ENCODE measurements around the gene KDM6A.

DNA sequence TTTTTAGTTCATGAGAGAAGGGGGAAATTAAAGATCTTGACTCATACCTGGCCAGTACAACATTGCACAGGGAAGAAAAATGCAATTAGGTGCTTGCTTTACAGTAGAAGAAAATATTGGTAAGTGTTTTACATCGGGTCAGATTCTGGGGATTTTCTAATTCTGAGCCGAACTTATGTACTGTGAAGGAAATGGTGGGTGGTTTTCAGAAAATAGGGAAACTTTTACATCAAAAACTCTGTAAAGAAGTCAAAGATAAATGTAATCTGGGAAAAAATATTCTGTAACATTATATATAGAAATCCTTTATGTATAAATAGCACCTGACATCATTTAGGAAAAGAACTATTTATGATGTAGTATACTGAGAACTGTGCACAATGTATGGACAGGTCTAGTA is 75.4 kb downstream of the KDM6A start:
- TF ChIP-seq, protein P1, sequence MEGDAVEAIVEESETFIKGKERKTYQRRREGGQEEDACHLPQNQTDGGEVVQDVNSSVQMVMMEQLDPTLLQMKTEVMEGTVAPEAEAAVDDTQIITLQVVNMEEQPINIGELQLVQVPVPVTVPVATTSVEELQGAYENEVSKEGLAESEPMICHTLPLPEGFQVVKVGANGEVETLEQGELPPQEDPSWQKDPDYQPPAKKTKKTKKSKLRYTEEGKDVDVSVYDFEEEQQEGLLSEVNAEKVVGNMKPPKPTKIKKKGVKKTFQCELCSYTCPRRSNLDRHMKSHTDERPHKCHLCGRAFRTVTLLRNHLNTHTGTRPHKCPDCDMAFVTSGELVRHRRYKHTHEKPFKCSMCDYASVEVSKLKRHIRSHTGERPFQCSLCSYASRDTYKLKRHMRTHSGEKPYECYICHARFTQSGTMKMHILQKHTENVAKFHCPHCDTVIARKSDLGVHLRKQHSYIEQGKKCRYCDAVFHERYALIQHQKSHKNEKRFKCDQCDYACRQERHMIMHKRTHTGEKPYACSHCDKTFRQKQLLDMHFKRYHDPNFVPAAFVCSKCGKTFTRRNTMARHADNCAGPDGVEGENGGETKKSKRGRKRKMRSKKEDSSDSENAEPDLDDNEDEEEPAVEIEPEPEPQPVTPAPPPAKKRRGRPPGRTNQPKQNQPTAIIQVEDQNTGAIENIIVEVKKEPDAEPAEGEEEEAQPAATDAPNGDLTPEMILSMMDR (IDR thresholded peaks at IDR 0.05; ENCODE audit: poor library complexity, severe bottlenecking): no peak
- TF ChIP-seq EZH2 (IDR thresholded peaks at IDR 0.05; ENCODE audit: borderline replicate concordance, insufficient read depth, low read length, poor library complexity, severe bottlenecking) (no peak), POLR2AphosphoS5 (IDR thresholded peaks at IDR 0.05) (no peak), EP300 (conservative IDR thresholded peaks at IDR 0.05; ENCODE audit: poor library complexity, severe bottlenecking) (no peak), TAF1 (IDR thresholded peaks at IDR 0.05; ENCODE audit: low read depth) (no peak), RAD21 (conservative IDR thresholded peaks at IDR 0.05) (no peak), SMC3 (conservative IDR thresholded peaks at IDR 0.05; ENCODE audit: poor library complexity) (no peak)
- TF ChIP-seq, protein P2, sequence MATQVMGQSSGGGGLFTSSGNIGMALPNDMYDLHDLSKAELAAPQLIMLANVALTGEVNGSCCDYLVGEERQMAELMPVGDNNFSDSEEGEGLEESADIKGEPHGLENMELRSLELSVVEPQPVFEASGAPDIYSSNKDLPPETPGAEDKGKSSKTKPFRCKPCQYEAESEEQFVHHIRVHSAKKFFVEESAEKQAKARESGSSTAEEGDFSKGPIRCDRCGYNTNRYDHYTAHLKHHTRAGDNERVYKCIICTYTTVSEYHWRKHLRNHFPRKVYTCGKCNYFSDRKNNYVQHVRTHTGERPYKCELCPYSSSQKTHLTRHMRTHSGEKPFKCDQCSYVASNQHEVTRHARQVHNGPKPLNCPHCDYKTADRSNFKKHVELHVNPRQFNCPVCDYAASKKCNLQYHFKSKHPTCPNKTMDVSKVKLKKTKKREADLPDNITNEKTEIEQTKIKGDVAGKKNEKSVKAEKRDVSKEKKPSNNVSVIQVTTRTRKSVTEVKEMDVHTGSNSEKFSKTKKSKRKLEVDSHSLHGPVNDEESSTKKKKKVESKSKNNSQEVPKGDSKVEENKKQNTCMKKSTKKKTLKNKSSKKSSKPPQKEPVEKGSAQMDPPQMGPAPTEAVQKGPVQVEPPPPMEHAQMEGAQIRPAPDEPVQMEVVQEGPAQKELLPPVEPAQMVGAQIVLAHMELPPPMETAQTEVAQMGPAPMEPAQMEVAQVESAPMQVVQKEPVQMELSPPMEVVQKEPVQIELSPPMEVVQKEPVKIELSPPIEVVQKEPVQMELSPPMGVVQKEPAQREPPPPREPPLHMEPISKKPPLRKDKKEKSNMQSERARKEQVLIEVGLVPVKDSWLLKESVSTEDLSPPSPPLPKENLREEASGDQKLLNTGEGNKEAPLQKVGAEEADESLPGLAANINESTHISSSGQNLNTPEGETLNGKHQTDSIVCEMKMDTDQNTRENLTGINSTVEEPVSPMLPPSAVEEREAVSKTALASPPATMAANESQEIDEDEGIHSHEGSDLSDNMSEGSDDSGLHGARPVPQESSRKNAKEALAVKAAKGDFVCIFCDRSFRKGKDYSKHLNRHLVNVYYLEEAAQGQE (IDR thresholded peaks at IDR 0.05; ENCODE audit: borderline replicate concordance): no peak

Measured in neural cell (in vitro differentiated cells).